H1 (cell line): ENCODE results near the gene SERPINH1. TPM values are rescaled to one million over a fixed set of nuclear protein-coding genes. Genes with fewer than 3 reads are reported as not detected.

Source experiments
- ASH2L ChIP-seq: fragments of 200-600, 300-600 bp; sonication (generic); IDR thresholded peaks from one replicate; pipeline ENCODE4 v1.7.1; 2017; ENCODE audit warnings: low read length
- BCL11A ChIP-seq, 2 experiments: IDR thresholded peaks; one replicate each; pipeline ENCODE4 v1.6.1; 2011; ENCODE audit warnings: low read depth in 2 of 2, low read length in 2 of 2, mild to moderate bottlenecking in 2 of 2
- CEBPB ChIP-seq: IDR thresholded peaks from 2 replicates; pipeline ENCODE4 v1.6.1; 2012; ENCODE audit warnings: low read depth, low read length
- CREB1 ChIP-seq: IDR thresholded peaks from 2 replicates; pipeline ENCODE4 v1.6.1; 2012; ENCODE audit warnings: inconsistent platforms
- FOSL1 ChIP-seq: IDR thresholded peaks from 2 replicates; pipeline ENCODE4 v1.6.1; 2011; ENCODE audit warnings: mild to moderate bottlenecking, low read depth, low read length, moderate library complexity; ENCODE audit not compliant: insufficient read depth
- JUND ChIP-seq: IDR thresholded peaks from 2 replicates; pipeline ENCODE4 v1.6.1; 2011; ENCODE audit warnings: mild to moderate bottlenecking, improper control_type of control experiment, low read length
- KDM4A ChIP-seq: IDR thresholded peaks from one replicate; pipeline ENCODE4 v1.7.1; 2012; ENCODE audit warnings: low read depth, mild to moderate bottlenecking, moderate library complexity, low read length, inconsistent platforms; ENCODE audit not compliant: severe bottlenecking
- MAFK ChIP-seq: IDR thresholded peaks from 2 replicates; pipeline ENCODE4 v1.6.1; 2012; ENCODE audit warnings: low read depth, mild to moderate bottlenecking, improper control_type of control experiment, low read length
- PHF8 ChIP-seq: fragments of 200-600 bp; sonication (generic); conservative IDR thresholded peaks from 2 replicates; pipeline ENCODE4 v1.7.1; 2012; ENCODE audit warnings: low read depth, mild to moderate bottlenecking, inconsistent platforms, low read length, moderate library complexity
- POLR2A ChIP-seq, 2 experiments: IDR thresholded peaks; 1 replicate in 1 of 2; 2 replicates in 1 of 2; pipeline ENCODE4 v1.6.1; 2011; ENCODE audit warnings: low read depth in 2 of 2, low read length in 2 of 2, mild to moderate bottlenecking in 2 of 2; ENCODE audit errors: control extremely low read depth in 1 of 2
- POLR2AphosphoS5 ChIP-seq: IDR thresholded peaks from 2 replicates; pipeline ENCODE4 v1.6.1; 2011; ENCODE audit warnings: low read depth, low read length
- RFX5 ChIP-seq: IDR thresholded peaks from 2 replicates; pipeline ENCODE4 v1.6.1; 2011; ENCODE audit warnings: low read depth, low read length, improper control_type of control experiment, borderline replicate concordance
- RNF2 ChIP-seq: fragments of 200-900, 300-1000 bp; sonication (generic); IDR thresholded peaks from 2 replicates; pipeline ENCODE4 v1.7.1; 2016; ENCODE audit warnings: borderline replicate concordance, low read depth, mild to moderate bottlenecking, antibody characterized with exemption, low read length; ENCODE audit not compliant: poor library complexity, severe bottlenecking; ENCODE audit errors: missing control alignments
- RXRA ChIP-seq: IDR thresholded peaks from 2 replicates; pipeline ENCODE4 v1.6.1; 2011; ENCODE audit warnings: low read depth, mild to moderate bottlenecking, low read length, moderate library complexity; ENCODE audit not compliant: insufficient read depth
- SIN3A ChIP-seq, 2 experiments: IDR thresholded peaks in 1 of 2; conservative IDR thresholded peaks in 1 of 2; 2 replicates each; pipeline ENCODE4 v1.6.1; 2011 to 2012; ENCODE audit warnings: low read length in 2 of 2, improper control_type of control experiment in 1 of 2, low read depth in 1 of 2, mild to moderate bottlenecking in 1 of 2
- SIRT6 ChIP-seq: IDR thresholded peaks from one replicate; pipeline ENCODE4 v1.7.1; 2012; ENCODE audit warnings: low read length, inconsistent platforms
- SIX5 ChIP-seq: IDR thresholded peaks from 2 replicates; pipeline ENCODE4 v1.6.1; 2011; ENCODE audit warnings: mild to moderate bottlenecking, low read depth, low read length
- SP2 ChIP-seq: IDR thresholded peaks from 2 replicates; pipeline ENCODE4 v1.6.1; 2012; ENCODE audit warnings: mild to moderate bottlenecking, low read length, inconsistent platforms
- YY1 ChIP-seq: IDR thresholded peaks from 2 replicates; pipeline ENCODE4 v1.6.1; 2011; ENCODE audit warnings: low read depth, mild to moderate bottlenecking, low read length
- polyA plus RNA-seq, 7 experiments: library from polyadenylated mRNA; depleted of rRNA in 3 of 7; stranded (reverse) in 5 of 7; unstranded in 2 of 7; fragments of >200 nt in 5 of 7; fragments of 200-250 nt in 2 of 7; gene quantifications; 1 replicate in 5 of 7; 2 replicates in 1 of 7; 4 replicates in 1 of 7; pipeline versions ENCODE4 v1.2.1 to v1.2.3, GENCODE V29; 2011 to 2013; ENCODE audit warnings: missing spikeins in 2 of 7, mixed read lengths in 2 of 7
- total RNA-seq: library from RNA; stranded (reverse); fragmentation: NEBNext Ultra II Directional; extraction: Animal tissue kit (Norgen Biotek cat#: 25700); gene quantifications from 2 replicates; pipeline ENCODE4 v1.2.1, GENCODE V29; 2021
- TF ChIP-seq, protein P1 (sequence below): IDR thresholded peaks from 2 replicates; pipeline ENCODE4 v1.6.1; 2012; ENCODE audit warnings: inconsistent platforms
- TF ChIP-seq, protein P2 (sequence below): IDR thresholded peaks from 2 replicates; pipeline ENCODE4 v1.6.1; 2011; ENCODE audit warnings: low read depth, mild to moderate bottlenecking, low read length; ENCODE audit not compliant: insufficient read depth
- TF ChIP-seq, protein P3 (sequence below): IDR thresholded peaks from 2 replicates; pipeline ENCODE4 v1.6.1; 2012; ENCODE audit warnings: low read length, inconsistent platforms

The SERPINH1 gene
- total and polyA plus RNA-seq, 2 of the 8 experiments (the other 6 are each of a cell fraction or from before 2014, with no cell fraction given): 420 to 621 TPM

DNA sequence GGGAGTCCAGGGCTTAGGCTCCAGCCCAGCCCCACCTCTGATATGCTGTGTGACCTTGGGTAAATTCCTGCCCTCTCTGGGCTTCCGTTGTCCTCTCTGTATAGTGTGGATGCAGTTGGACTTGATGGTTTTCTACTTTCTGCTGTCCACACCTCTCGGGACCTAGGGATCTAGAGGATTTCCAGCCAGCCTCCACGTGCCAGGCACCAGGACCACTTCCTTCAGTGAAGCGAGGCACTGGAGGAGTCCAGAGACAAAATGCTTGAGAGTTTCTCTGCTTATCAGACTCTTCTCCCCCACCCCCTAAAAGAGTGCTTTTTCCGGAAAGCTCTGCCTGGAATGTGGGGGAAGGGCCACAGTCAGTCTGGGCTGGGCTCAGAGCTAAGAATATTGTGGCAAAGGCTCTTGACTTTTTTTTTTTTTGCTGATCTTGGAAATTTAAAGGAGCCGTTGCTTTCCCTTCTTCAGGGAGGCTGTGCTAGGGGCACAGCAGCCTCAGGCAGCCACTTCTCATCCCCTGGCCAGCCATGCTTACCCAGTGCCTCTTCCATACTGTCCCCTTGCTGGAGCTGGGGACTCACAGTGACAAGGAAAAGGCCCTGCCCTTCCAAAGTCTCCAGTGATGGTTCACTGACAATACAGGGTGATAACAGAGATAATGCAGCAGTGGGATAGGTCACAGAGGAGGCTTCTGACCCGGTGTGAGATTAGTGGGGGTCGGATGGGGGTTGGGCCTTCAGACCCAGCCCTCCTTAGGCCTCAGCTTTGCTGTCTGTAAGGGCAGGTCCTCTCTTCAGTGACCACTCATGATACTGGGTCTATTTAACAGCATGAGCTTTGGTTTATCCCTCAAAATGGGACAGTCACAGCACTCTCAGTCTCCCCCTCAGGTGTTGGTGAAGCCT lies 2.9 kb upstream of the SERPINH1 start (continued):
- TF ChIP-seq, protein P1, sequence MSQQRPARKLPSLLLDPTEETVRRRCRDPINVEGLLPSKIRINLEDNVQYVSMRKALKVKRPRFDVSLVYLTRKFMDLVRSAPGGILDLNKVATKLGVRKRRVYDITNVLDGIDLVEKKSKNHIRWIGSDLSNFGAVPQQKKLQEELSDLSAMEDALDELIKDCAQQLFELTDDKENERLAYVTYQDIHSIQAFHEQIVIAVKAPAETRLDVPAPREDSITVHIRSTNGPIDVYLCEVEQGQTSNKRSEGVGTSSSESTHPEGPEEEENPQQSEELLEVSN: peak; percentile 55; the same call in 1 of the 2 replicates
- no peak for TF ChIP-seq RXRA
- no peak for TF ChIP-seq POLR2A (IDR thresholded peaks at IDR 0.05; ENCODE audit: control extremely low read depth in 1 of 2, low read depth in 2 of 2, low read length in 2 of 2)
- no peak for TF ChIP-seq JUND
- no peak for TF ChIP-seq CREB1
- no peak for TF ChIP-seq SP2
- TF ChIP-seq SIX5: no peak
- TF ChIP-seq BCL11A (IDR thresholded peaks at IDR 0.05; ENCODE audit: low read depth in 2 of 2, low read length in 2 of 2): no peak
- TF ChIP-seq, protein P2, sequence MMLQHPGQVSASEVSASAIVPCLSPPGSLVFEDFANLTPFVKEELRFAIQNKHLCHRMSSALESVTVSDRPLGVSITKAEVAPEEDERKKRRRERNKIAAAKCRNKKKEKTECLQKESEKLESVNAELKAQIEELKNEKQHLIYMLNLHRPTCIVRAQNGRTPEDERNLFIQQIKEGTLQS: no peak
- no peak for TF ChIP-seq CEBPB
- TF ChIP-seq ASH2L: no peak
- no peak for TF ChIP-seq SIRT6
- TF ChIP-seq MAFK: no peak
- no peak for TF ChIP-seq FOSL1
- TF ChIP-seq RNF2: no peak
- TF ChIP-seq, protein P3, sequence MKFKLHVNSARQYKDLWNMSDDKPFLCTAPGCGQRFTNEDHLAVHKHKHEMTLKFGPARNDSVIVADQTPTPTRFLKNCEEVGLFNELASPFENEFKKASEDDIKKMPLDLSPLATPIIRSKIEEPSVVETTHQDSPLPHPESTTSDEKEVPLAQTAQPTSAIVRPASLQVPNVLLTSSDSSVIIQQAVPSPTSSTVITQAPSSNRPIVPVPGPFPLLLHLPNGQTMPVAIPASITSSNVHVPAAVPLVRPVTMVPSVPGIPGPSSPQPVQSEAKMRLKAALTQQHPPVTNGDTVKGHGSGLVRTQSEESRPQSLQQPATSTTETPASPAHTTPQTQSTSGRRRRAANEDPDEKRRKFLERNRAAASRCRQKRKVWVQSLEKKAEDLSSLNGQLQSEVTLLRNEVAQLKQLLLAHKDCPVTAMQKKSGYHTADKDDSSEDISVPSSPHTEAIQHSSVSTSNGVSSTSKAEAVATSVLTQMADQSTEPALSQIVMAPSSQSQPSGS: 0 out of 2 replicates have a peak, but pooled peaks have one; percentile 58
- TF ChIP-seq RFX5: no peak
- no peak for TF ChIP-seq SIN3A (conservative IDR thresholded peaks at IDR 0.05 in 1 of 2, IDR thresholded peaks at IDR 0.05 in 1 of 2; ENCODE audit: low read depth in 1 of 2, low read length in 2 of 2)
- TF ChIP-seq KDM4A: no peak
- no peak for TF ChIP-seq POLR2AphosphoS5
- TF ChIP-seq YY1: no peak
- no peak for TF ChIP-seq PHF8
